Neural progenitor cell (in vitro differentiated cells): ENCODE results near the gene CIC. TPM values are rescaled to one million over a fixed set of nuclear protein-coding genes. Genes with fewer than 3 reads are reported as not detected.

Source experiments
- DNase-seq: peaks from one replicate; pipeline ENCODE4 v3.0.0-alpha.2; 2016; ENCODE audit warnings: low spot score
- H2AFZ ChIP-seq: fragments of 200-600 bp; sonication (generic); replicated peaks from 2 replicates; pipeline ENCODE4 v1.6.1; 2016; ENCODE audit warnings: antibody characterized with exemption
- H3F3A ChIP-seq: fragments of 200-600 bp; sonication (generic); 2 replicates; pipeline ENCODE4 v1.6.1; 2016; ENCODE audit warnings: antibody characterized with exemption, low read depth
- H3K27ac ChIP-seq: fragments of 200-600 bp; sonication (generic); 2 replicates; pipeline ENCODE4 v1.5.1; 2016; ENCODE audit warnings: mild to moderate bottlenecking
- H3K27me3 ChIP-seq: fragments of 200-600 bp; sonication (generic); 2 replicates; pipeline ENCODE4 v1.6.1; 2016; ENCODE audit warnings: mild to moderate bottlenecking, moderate library complexity
- H3K36me3 ChIP-seq: fragments of 200-600 bp; sonication (generic); 2 replicates; pipeline ENCODE4 v1.5.1; 2016
- H3K4me1 ChIP-seq: fragments of 200-600 bp; sonication (generic); 2 replicates; pipeline ENCODE4 v1.6.1; 2016; ENCODE audit warnings: mixed run types
- H3K4me2 ChIP-seq: fragments of 200-600 bp; sonication (generic); 2 replicates; pipeline ENCODE4 v1.6.1; 2016
- H3K4me3 ChIP-seq: fragments of 200-600 bp; sonication (generic); 2 replicates; pipeline ENCODE4 v1.5.1; 2016
- H3K79me2 ChIP-seq: fragments of 200-600 bp; sonication (generic); 2 replicates; pipeline ENCODE4 v1.6.1; 2016; ENCODE audit warnings: low read depth
- H3K9ac ChIP-seq: fragments of 200-600 bp; sonication (generic); 2 replicates; pipeline ENCODE4 v1.6.1; 2016
- H3K9me3 ChIP-seq: fragments of 200-600 bp; sonication (generic); 2 replicates; pipeline ENCODE4 v1.5.1; 2016; ENCODE audit warnings: low read depth
- H4K20me1 ChIP-seq: fragments of 200-600 bp; sonication (generic); 2 replicates; pipeline ENCODE4 v1.6.1; 2016; ENCODE audit warnings: low read depth
- H3K27ac Mint-ChIP-seq: 3 replicates; pipeline ENCODE4 v1.8.0; 2021; ENCODE audit warnings: mixed read lengths
- H3K27me3 Mint-ChIP-seq: 2 replicates; pipeline ENCODE4 v1.8.0; 2022; ENCODE audit warnings: low read depth, mild to moderate bottlenecking, inconsistent platforms, moderate library complexity, mixed read lengths; ENCODE audit not compliant: insufficient read depth
- H3K36me3 Mint-ChIP-seq: 3 replicates; pipeline ENCODE4 v1.8.0; 2021; ENCODE audit warnings: mixed read lengths
- H3K4me1 Mint-ChIP-seq: 3 replicates; pipeline ENCODE4 v1.8.0; 2021; ENCODE audit warnings: mixed read lengths
- H3K4me3 Mint-ChIP-seq: 3 replicates; pipeline ENCODE4 v1.8.0; 2021; ENCODE audit warnings: mild to moderate bottlenecking, moderate library complexity, mixed read lengths
- H3K9me3 Mint-ChIP-seq: 3 replicates; pipeline ENCODE4 v1.8.0; 2020; ENCODE audit warnings: mixed read lengths
- CTCF ChIP-seq: fragments of 200-600 bp; sonication (generic); IDR thresholded peaks from 2 replicates; pipeline ENCODE4 v1.5.1; 2017; ENCODE audit warnings: antibody characterized with exemption, mild to moderate bottlenecking
- EZH2 ChIP-seq: fragments of 200-600 bp; sonication (generic); IDR thresholded peaks from 2 replicates; pipeline ENCODE4 v1.6.1; 2017; ENCODE audit warnings: antibody characterized with exemption, mild to moderate bottlenecking, moderate library complexity
- EZH2phosphoT487 ChIP-seq: fragments of 200-600 bp; sonication (generic); IDR thresholded peaks from 2 replicates; pipeline ENCODE4 v1.6.1; 2017; ENCODE audit warnings: antibody characterized with exemption
- total RNA-seq: library from RNA; depleted of rRNA; stranded (reverse); fragments of >200 nt; gene quantifications from 2 replicates; pipeline ENCODE4 v1.2.3, GENCODE V29; 2015; ENCODE audit warnings: low replicate concordance

Gene CIC
- total RNA-seq, 1 donor from 2014 or later, result 5.2 TPM

GRCh38 chr19:42284066-42284501 lies 15.0 kb downstream of the CIC start:
- TF ChIP-seq EZH2, result no peak
- TF ChIP-seq EZH2phosphoT487, result no peak
- no peak for TF ChIP-seq CTCF
- H3K9me3 ChIP-seq, result no peaks in the 10 kb centered on the region
- peak overlapping the region; percentile 89 for H3K27ac ChIP-seq
- Mint-ChIP-seq H3K27me3 (peaks cover 14% of the 10 kb centered on the region), H3K36me3 (peaks cover 5% of the 10 kb centered on the region), H3K9me3 (no peaks in the 10 kb centered on the region), H3K4me1 (peaks cover 37% of the 10 kb centered on the region), H3K4me3 (no peak overlapping the region), H3K27ac (no peak overlapping the region)
- no peaks in the 10 kb centered on the region for H3K36me3 ChIP-seq
- no peak overlapping the region for H3K4me2 ChIP-seq
- H3K9ac ChIP-seq, result no peak overlapping the region
- no peaks in the 10 kb centered on the region for H3K27me3 ChIP-seq
- DNase-seq, result peak; percentile 88
- no peak overlapping the region for H2AFZ ChIP-seq
- peaks cover 50% of the 10 kb centered on the region for H3F3A ChIP-seq
- peaks cover 32% of the 10 kb centered on the region for H3K79me2 ChIP-seq
- H4K20me1 ChIP-seq, result peaks cover 46% of the 10 kb centered on the region
- peak overlapping the region; percentile 50 for H3K4me3 ChIP-seq
- H3K4me1 ChIP-seq, result peaks cover 42% of the 10 kb centered on the region

- Histone ChIP-seq H3K27ac (no peak overlapping the region), H3K4me1 (peaks cover 36% of the 10 kb centered on the region)
- peaks cover 7% of the 10 kb centered on the region for H3K36me3 Mint-ChIP-seq
Observed at GRCh38 chr19:42284591-42285341, 15.7 kb downstream of the CIC start.

GRCh38 chr19:42285541-42285941 lies 16.5 kb downstream of the CIC start:
- H3K4me1 Mint-ChIP-seq, result peaks cover 31% of the 10 kb centered on the region
- peak overlapping the region; percentile 95 for H3K4me3 Mint-ChIP-seq
- Histone ChIP-seq H3K79me2 (peaks cover 26% of the 10 kb centered on the region), H3K36me3 (no peaks in the 10 kb centered on the region), H3K4me3 (peak overlapping the region; percentile 90), H3K27me3 (no peaks in the 10 kb centered on the region), H3K27ac (no peak overlapping the region), H3K4me1 (peaks cover 36% of the 10 kb centered on the region), H4K20me1 (peaks cover 55% of the 10 kb centered on the region), H3K9me3 (no peaks in the 10 kb centered on the region), H3F3A (peaks cover 38% of the 10 kb centered on the region), H2AFZ (no peak overlapping the region), H3K9ac (peak overlapping the region; percentile 15), H3K4me2 (peak overlapping the region; percentile 99)
- peak; percentile 46 for DNase-seq
- H3K27me3 Mint-ChIP-seq, result peaks cover 11% of the 10 kb centered on the region
- no peaks in the 10 kb centered on the region for H3K9me3 Mint-ChIP-seq
- TF ChIP-seq EZH2, result no peak
- TF ChIP-seq EZH2phosphoT487, result no peak
- no peak for TF ChIP-seq CTCF
- peaks cover 8% of the 10 kb centered on the region for H3K36me3 Mint-ChIP-seq
- H3K27ac Mint-ChIP-seq, result no peak overlapping the region

More at GRCh38 chr19:42284591-42285341, 15.7 kb downstream of the CIC start:
- peaks cover 11% of the 10 kb centered on the region for H3K27me3 Mint-ChIP-seq
- peaks cover 31% of the 10 kb centered on the region for H3K4me1 Mint-ChIP-seq
- Histone ChIP-seq H3F3A (peaks cover 44% of the 10 kb centered on the region), H3K27me3 (no peaks in the 10 kb centered on the region), H3K4me3 (peak overlapping the region; percentile 90), H4K20me1 (peaks cover 47% of the 10 kb centered on the region), H3K36me3 (no peaks in the 10 kb centered on the region), H3K9ac (peak overlapping the region; percentile 15), H3K4me2 (peak overlapping the region; percentile 99), H3K9me3 (no peaks in the 10 kb centered on the region), H3K79me2 (peaks cover 26% of the 10 kb centered on the region), H2AFZ (no peak overlapping the region)
- H3K9me3 Mint-ChIP-seq, result no peaks in the 10 kb centered on the region
- peak overlapping the region; percentile 95 for H3K4me3 Mint-ChIP-seq
- TF ChIP-seq CTCF, result no peak
- no peak for TF ChIP-seq EZH2
- no peak for TF ChIP-seq EZH2phosphoT487
- peak overlapping the region; percentile 85 for H3K27ac Mint-ChIP-seq
- peak; percentile 56 for DNase-seq
